M059J (cell line): ENCODE data around the gene CUEDC1. TPM values are rescaled to one million over a fixed set of nuclear protein-coding genes. Genes with fewer than 3 reads are reported as not detected.

Experiments used
- DNase-seq: peaks from one replicate; pipeline ENCODE4 v3.0.0-alpha.2; 2012; ENCODE audit warnings: low read depth
- total RNA-seq: library from RNA; depleted of rRNA; stranded (reverse); fragments of >200 nt; shearing (Covaris generic); gene quantifications from 2 replicates; pipeline ENCODE4 v1.2.3, GENCODE V29; 2014

The CUEDC1 gene
- total RNA-seq, 1 experiment from 2014 or later = 16.2 TPM

- DNase-seq = peak; percentile 98
Measured at GRCh38 chr17:57875290-57876022, 79.8 kb downstream of the CUEDC1 start.

DNA sequence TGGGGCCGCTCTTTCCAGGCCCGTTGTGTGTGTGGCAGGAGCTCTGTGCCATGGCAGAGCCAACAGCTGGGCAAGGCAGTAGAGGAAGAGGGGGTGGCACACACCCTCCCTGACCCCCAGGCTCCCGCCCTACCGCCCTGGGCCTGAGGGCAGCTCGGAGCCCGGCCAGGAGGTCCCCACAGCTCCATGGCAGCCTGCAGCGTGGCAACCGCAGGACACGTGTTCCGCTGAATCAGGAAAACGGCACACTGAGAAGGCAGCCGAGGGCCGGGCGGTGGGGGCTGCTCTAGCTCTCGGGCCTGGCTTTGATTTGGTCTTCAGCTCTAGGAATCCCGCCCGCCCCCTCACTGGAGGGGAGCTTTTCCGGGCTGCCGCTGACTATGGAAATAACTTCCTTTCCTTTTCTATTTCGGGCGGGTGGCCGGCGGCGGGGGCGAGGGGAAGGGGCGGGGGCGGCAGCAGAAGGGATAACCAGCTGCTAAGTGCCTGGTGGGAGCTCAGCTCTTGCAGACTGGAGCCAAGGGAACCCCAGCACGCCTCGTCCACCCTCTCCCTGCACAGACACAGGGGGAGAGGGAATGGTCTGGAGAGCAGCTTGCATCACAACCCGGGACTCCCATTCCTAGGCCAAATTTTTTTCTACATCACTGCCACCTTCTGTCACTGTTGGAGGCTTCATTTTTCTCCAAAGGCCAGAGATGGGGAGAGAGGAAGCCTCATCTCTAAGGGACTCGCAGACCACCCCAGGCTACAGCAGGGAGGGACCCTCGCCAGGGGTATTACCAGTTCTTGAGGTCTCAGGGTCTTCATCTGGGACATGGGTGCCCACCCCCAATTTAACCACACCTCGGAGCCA is 80.5 kb downstream of the CUEDC1 start:
- peak; percentile 98 for DNase-seq

DNA sequence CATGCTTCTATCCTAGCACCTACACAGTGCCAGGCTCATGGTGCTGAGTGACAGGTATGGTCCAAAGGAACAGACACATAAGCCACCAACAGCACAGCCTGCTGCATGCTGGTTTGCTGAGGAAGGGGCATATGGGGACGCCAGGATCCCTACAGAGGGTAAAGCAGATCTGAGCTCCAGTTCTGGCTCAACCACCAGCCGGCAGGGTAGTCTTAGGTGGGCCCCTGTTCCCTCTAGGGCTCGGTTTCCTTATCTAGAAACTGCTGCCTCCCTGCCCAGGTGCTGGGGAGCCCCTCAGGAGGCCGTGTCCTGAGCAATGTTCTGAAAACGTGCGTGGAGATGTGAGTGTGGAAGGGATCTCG is 81.2 kb downstream of the CUEDC1 start:
- DNase-seq = no peak

DNA sequence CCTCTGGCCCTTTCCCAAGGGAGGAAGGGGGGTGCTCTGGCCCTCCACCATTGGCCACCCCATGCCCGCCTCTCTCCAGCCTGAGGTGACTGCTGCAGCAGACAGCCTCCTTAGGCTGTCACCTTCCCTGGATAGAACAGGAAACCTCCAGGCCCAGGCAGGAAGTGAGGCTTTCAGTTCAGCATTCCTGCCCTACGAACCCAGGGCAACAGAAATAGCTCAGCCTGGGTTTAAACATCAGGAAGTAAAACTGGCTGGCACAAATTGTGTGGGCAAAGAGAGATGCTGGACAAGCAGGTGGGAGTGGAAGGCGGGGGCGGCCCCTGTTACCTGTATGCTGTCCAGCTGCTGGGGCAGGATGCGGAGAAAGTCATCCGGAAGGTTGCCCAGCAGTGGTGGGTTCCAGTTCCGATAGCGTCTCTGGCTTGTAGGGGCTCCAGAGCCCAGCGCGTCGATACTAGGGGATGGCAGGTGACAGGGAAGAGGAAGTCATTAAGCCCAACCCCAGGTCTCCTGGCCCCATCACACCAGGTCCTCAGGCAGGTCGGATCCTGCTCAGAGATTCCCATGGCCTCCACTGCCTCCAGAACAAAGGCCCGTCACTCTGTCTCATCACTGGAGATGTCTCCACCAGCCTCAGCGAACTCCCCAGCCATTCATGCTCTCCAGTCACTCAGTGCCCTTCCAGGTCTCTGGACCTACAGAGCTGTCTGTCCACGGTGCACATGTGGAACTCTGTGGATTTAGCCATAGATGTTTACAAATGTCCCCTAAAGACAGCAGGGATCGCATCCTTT is 81.8 kb downstream of the CUEDC1 start:
- no peak for DNase-seq

DNA sequence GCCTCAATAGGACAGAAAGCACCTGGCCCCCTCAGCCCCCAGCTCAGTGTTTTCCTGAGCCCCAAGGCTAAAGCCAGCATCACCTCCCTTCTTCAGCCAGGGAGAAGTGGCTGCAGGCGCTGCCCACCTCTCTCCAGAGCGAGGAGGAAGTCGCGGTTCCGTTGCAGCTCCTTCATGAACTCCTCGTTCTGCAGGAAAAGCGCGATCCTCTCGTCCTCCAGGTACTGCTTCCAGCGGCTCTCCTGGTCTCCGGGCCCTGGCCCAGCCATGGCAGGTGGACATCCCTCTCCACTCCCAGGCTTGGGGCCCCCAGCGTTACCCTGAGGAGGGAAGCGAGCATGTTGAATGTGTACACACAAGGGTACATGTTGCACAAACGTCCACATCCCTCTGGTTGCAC is 82.7 kb downstream of the CUEDC1 start:
- no peak for DNase-seq

DNA sequence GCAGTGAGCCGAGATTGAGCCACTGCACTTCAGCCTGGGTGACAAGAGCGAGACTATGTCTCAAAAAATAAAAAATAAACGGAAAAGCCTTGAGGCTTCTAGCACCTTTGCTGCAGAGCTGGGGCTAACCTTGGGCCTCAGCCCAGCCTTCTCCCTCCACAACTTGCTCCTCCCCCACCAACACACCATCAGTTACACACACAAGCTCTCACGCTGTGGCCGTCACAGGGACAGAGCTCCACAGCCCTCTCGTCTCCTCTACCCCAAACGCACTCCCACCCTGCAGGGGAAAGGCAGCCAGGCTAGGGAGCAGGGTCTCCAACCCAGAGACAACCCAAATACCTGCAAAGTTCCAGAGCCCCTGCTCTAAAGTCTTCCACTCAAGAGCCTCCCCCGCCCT is 83.3 kb downstream of the CUEDC1 start:
- DNase-seq = no peak

- no peak for DNase-seq
Measured at GRCh38 chr17:57871155-57871554, 84.1 kb downstream of the CUEDC1 start.

DNA sequence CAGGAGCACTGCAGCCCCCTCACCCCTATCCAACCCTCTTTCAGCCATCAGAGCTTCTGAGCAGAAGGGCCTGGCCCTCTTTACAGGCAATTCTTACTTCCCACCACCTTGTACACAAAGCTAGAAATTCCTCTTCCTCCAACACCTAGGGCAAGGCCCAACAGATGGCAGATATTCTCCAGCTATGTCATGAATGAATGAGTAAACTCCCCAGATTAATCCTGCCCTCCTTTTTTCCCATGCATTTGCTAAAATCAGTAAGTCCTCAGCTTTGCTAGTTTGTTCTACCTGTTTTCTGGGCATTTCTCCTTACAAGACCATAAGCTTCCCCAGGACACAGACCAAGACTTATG is 85.0 kb downstream of the CUEDC1 start:
- DNase-seq = peak; percentile 49

DNA sequence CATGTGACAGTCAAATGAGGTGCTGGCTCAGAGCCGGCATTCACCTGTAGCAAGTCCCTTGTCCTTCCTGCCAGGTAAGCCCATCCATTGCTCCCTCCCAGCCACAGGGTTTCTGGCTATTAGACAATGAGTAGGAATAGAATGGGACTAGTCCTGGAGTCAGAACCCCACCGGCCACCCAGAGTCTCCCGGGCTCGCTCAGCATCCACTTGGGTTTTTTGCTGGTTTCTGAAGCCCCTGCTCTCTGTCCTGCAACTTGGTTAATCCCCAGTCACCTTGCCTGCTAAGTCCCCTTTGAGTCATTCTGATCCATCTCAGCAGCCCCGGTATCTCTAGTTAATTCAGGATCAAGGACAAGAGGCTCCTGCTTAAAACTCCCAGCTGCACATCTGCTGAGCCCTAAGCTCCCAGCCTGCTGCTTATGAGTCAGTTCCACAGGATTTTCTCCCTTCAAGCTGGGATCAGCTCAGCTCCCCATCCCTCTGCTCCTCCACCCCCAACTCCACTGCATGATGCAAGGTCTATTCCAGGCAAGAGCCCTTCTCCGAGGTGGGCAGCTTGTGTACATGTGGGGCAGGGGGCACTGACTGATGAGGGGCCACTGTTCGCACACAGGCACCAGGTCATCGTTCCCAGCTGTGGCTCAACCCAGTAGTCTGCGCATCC is 85.5 kb downstream of the CUEDC1 start:
- DNase-seq = peak; percentile 80

GRCh38 chr17:57868910-57869616 is 86.1 kb downstream of the CUEDC1 start:
- no peak for DNase-seq

GRCh38 chr17:57868007-57868909 is 87.0 kb downstream of the CUEDC1 start:
- DNase-seq = peak; percentile 93

DNA sequence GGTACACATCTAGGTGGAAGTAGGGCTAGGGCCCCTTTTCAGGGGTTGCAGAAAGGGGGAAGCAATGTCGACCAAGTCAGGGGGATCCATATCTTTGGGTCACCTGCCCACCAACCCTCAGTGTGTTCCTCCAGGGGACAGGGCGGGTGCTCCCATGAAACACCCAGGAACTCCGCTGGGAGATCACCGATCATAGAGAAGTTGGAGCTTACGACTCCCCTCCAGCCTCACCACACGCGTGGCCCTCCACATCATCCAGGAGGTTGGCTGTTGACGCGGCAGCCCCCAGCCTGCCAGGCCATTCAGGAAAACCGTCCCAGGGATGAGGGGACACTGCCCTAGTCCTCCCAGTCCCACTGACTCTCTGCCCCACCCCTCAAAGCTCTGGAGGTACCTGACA is 88.1 kb downstream of the CUEDC1 start:
- DNase-seq = no peak

GRCh38 chr17:57866723-57867122 is 88.5 kb downstream of the CUEDC1 start:
- no peak for DNase-seq

DNA sequence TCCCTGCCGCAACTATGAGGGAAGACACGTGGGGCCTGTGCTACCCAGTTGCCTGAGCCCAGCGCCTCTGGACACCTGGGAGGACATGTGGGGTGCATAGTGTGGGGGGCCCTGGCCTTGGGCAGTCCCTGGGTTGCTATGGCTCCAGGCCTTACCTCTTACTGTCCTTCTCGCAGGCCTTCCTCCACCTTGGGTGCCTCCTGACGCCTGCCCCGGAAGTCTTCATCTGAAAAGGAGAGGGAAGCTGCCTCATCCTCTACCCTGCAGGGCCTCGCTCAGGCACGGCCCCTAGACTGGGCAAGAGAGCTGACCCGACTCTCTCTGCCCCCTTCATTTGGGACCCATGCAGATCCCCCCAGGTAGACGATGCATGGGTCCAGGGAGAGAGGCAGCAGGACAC is 88.9 kb downstream of the CUEDC1 start:
- no peak for DNase-seq

DNA sequence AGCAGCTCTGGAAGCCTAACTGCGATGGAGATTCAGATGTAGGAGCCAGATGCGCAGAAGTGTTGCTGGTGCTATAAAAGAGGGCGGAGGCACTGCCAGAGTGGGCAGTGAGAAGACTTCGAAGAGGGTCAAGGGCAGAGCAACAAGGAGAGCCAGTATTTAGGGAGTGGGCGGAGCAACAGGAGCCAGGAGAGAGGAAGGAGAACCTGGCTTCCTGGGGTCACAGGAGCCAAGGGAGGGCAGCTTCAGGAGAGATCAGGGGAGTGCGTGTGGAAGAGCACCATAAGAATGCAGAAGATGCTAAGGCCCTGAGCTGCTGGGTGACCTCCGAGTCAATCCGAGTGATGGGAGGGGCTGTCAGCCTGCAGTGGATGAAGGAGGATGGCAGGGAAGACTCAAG is 90.9 kb downstream of the CUEDC1 start:
- no peak for DNase-seq

- DNase-seq = no peak
Measured at GRCh38 chr17:57862694-57863667, 92.2 kb downstream of the CUEDC1 start.

GRCh38 chr17:57861790-57862693 is 93.2 kb downstream of the CUEDC1 start:
- DNase-seq = peak; percentile 75
